Cardiac muscle cell (in vitro differentiated cells and primary cell): ENCODE data around the gene MAN2B2. TPM values are rescaled to one million over a fixed set of nuclear protein-coding genes. Genes with fewer than 3 reads are reported as not detected.

Experiments used
- DNase-seq, 2 donors: peaks; one replicate each; pipeline versions ENCODE4 v3.0.0 to v3.0.0-alpha.2; 2010 to 2017; ENCODE audit warnings: low read depth in 1 of 2, low spot score in 1 of 2
- H3K27ac ChIP-seq: fragments of 200-600 bp; sonication (generic); 2 replicates; pipeline ENCODE4 v1.5.1; 2016
- H3K27me3 ChIP-seq: fragments of 200-600 bp; sonication (generic); 2 replicates; pipeline ENCODE4 v1.6.0; 2016; ENCODE audit warnings: control low read depth
- H3K36me3 ChIP-seq: fragments of 200-600 bp; sonication (generic); 2 replicates; pipeline ENCODE4 v1.5.1; 2016; ENCODE audit warnings: control low read depth
- H3K4me1 ChIP-seq: fragments of 200-600 bp; sonication (generic); 2 replicates; pipeline ENCODE4 v1.8.1; 2017; ENCODE audit warnings: low read depth, mild to moderate bottlenecking, mixed run types
- H3K4me3 ChIP-seq: fragments of 200-600 bp; sonication (generic); 2 replicates; pipeline ENCODE4 v1.5.1; 2016; ENCODE audit warnings: mild to moderate bottlenecking
- H3K9me3 ChIP-seq: fragments of 200-600 bp; sonication (generic); 2 replicates; pipeline ENCODE4 v1.5.1; 2017; ENCODE audit warnings: low read depth, mild to moderate bottlenecking, control low read depth
- polyA plus RNA-seq: library from polyadenylated mRNA; unstranded; fragments of >200 nt; fragmentation: Nextera tagmentation; extraction: Ambion mirVana; gene quantifications from 2 replicates; pipeline ENCODE4 v1.2.1, GENCODE V29; 2016
- total RNA-seq: library from RNA; depleted of rRNA; stranded (reverse); fragments of >200 nt; gene quantifications from 2 replicates; pipeline ENCODE4 v1.2.3, GENCODE V29; 2016
- TF ChIP-seq, protein P1 (sequence below): IDR thresholded peaks from 2 replicates; pipeline ENCODE4 v1.5.1; 2012; ENCODE audit warnings: low read depth, mild to moderate bottlenecking, low read length

Gene MAN2B2
- total and polyA plus RNA-seq, 2 experiments from 2014 or later: 5.4 to 8.2 TPM

DNA sequence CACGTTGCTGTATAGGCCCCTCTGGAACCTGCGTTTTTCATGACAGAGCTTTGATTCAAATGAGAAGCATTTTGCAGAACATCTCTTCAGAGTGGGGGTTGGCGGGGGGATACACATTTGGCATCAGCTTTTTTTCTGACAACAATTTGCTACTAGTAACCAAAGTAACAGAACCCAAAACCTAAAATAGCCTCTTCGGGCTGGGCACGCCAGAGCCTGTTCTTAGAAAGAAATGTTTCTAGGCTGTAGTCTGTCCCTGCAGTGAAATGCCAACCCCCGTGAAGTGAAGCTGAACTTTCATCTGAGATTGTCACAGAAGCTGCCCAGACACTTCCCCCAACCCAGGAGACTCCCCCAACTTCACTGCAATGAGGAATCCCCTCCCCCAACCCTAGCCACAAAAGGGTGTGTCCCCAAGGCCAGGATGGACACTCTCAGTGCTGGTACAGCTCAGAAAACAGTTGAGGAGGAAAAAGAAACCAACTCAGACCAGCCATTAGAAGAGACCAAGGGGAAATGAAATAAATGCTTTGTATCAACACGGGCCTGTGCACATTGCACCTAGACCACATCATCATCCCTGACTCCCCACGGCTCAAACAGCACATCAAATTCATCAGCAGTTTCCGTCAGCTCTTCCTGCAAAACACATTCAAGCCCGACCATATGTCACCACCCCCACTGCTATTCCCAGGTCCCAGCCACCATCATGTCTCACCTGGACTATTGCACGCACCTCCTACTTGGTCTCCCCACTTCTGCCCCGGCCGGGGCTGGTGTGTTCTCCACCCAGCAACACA lies 8.4 kb upstream of the MAN2B2 start:
- H3K27me3 ChIP-seq: peaks cover 63% of the 10 kb centered on the region
- no peak overlapping the region for H3K4me3 ChIP-seq
- TF ChIP-seq, protein P1, sequence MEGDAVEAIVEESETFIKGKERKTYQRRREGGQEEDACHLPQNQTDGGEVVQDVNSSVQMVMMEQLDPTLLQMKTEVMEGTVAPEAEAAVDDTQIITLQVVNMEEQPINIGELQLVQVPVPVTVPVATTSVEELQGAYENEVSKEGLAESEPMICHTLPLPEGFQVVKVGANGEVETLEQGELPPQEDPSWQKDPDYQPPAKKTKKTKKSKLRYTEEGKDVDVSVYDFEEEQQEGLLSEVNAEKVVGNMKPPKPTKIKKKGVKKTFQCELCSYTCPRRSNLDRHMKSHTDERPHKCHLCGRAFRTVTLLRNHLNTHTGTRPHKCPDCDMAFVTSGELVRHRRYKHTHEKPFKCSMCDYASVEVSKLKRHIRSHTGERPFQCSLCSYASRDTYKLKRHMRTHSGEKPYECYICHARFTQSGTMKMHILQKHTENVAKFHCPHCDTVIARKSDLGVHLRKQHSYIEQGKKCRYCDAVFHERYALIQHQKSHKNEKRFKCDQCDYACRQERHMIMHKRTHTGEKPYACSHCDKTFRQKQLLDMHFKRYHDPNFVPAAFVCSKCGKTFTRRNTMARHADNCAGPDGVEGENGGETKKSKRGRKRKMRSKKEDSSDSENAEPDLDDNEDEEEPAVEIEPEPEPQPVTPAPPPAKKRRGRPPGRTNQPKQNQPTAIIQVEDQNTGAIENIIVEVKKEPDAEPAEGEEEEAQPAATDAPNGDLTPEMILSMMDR: no peak
- H3K4me1 ChIP-seq: no peaks in the 10 kb centered on the region
- no peaks in the 10 kb centered on the region for H3K36me3 ChIP-seq
- DNase-seq: no peak
- H3K27ac ChIP-seq: no peak overlapping the region
- no peaks in the 10 kb centered on the region for H3K9me3 ChIP-seq

DNA sequence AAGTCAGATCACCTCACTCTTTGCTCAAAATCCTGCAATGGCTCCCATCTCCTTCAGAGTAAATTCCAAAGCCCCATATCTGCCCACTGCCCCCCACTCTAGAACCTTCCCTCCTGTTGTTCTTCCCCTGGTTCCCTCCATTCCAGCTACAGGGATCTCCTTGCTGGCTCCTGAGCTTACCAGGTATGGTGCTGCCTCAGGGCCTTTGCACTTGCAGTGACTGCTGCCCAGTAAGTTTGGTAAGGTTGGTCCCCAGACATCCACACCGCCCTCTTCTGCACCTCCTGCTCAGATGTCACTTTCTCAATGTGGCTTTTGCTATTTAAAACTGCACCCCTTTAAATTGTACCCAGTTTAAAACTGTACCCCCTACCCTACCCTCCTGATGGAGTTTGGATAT lies 7.8 kb upstream of the MAN2B2 start:
- Histone ChIP-seq H3K27me3 (peaks cover 57% of the 10 kb centered on the region), H3K9me3 (no peaks in the 10 kb centered on the region), H3K27ac (no peak overlapping the region), H3K4me3 (no peak overlapping the region), H3K4me1 (no peaks in the 10 kb centered on the region), H3K36me3 (no peaks in the 10 kb centered on the region)
- TF ChIP-seq, protein P1: no peak
- DNase-seq: no peak

DNA sequence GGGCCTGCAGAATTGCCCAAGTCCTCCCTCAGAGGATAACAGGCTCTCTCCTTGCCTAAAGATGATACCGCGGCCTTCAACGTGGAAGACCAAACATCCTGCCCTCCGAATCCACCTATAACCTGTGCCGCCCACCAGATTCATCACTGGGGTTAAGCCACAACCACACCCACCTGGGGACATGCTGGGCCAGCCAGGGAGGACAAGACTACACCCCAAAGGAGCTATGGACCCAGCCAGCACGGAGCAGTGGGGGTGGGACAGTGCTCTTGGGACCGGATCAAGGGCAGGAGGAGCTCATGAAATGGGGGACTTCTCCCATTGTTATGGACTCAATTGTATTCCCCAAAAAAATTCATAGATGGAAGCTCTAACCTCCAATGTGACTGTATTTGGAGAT lies 6.8 kb upstream of the MAN2B2 start:
- TF ChIP-seq, protein P1: no peak
- H3K4me1 ChIP-seq: no peaks in the 10 kb centered on the region
- no peaks in the 10 kb centered on the region for H3K36me3 ChIP-seq
- H3K4me3 ChIP-seq: no peak overlapping the region
- no peaks in the 10 kb centered on the region for H3K9me3 ChIP-seq
- peaks cover 48% of the 10 kb centered on the region for H3K27me3 ChIP-seq
- no peak for DNase-seq
- no peak overlapping the region for H3K27ac ChIP-seq

DNA sequence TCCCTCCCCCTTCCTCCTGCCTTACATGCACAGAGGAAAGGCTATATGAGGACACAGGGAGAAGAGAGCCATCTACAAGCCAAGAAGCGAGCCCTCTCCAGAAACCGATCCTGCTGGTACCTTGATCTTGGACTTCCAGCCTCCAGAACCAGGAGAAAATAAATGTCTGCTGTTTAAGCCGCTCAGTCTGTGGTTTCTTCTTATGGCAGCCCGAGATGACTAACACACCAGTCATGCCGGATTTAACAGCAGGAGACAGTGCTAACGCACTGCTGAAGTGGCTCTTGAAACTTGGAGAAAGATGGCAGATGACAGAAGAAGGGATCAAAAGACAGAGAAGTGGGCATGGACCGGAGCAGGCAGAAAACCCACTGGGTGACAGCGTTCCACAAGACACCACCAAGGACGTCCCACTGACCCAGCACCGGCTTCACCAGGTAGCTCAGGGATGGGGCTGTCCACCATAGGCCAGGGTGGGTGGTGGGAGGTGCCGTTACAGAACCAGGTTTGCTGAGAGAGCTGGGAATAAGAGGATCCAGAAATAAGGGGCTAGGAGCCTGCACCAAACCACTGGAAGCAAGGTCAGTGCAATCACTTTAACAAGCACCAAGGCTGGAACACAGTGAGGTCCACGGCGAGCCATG lies 6.2 kb upstream of the MAN2B2 start:
- H3K4me1 ChIP-seq: no peaks in the 10 kb centered on the region
- no peaks in the 10 kb centered on the region for H3K36me3 ChIP-seq
- TF ChIP-seq, protein P1: no peak
- peak in 1 of 2 donors; percentile 60 for DNase-seq
- no peak overlapping the region for H3K27ac ChIP-seq
- peaks cover 41% of the 10 kb centered on the region for H3K27me3 ChIP-seq
- H3K9me3 ChIP-seq: no peaks in the 10 kb centered on the region
- no peak overlapping the region for H3K4me3 ChIP-seq

DNA sequence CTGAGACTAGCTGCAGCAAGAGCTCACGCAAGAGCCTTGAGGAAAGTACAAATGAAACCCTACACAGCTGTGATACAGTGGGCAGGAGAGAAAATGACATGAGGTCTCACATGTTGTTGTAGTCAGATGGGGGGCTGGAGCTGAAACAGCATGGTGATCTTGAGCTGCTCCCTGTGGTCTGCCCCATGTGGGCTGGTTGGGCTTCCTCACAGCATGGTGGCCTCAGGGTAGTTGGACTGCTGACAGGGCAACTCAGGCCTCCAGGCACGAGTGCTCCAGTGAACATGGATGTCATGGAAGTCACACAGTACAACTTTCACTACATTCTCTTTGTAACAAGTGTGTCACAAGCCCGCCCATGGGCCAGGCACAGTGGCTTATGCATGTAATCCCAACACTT lies 3.4 kb upstream of the MAN2B2 start:
- TF ChIP-seq, protein P1: no peak
- Histone ChIP-seq H3K27ac (no peak overlapping the region), H3K4me1 (no peaks in the 10 kb centered on the region), H3K4me3 (no peak overlapping the region), H3K27me3 (peaks cover 13% of the 10 kb centered on the region), H3K9me3 (no peaks in the 10 kb centered on the region), H3K36me3 (no peaks in the 10 kb centered on the region)
- no peak for DNase-seq
